HepG2 (cell line): ENCODE results near the gene VWA1. TPM values are rescaled to one million over a fixed set of nuclear protein-coding genes. Genes with fewer than 3 reads are reported as not detected.
"Not testable (repeated sequence)": the region's sequence is repeated elsewhere in the genome, so short reads cannot be mapped to it uniquely, and the experiment has no call there.

Source experiments
- ATAC-seq: fragments of 200-7000 bp; cut with Tn5 transposase; 3 replicates; pipeline ENCODE4 v1.9.1; 2020; ENCODE audit warnings: mild to moderate bottlenecking, moderate library complexity
- BruUV-seq: library from RNA; stranded (reverse); fragments of 400-500 nt; replicated peaks from 2 replicates; lab custom pipeline; 2021; lab: Mats Ljungman, UMichigan
- CTCF ChIA-PET: fragments of 300-600 bp; formaldehyde crosslinking; extraction: SDS; loops from one replicate; lab custom pipeline; 2021; ENCODE audit warnings: low total read pairs, inconsistent platforms, low intra/inter-chr PET ratio; lab: Yijun Ruan, JAX
- POLR2A ChIA-PET: fragments of 350-600 bp; sonication (Branson Sonifier 250); formaldehyde crosslinking; loops from one replicate; lab custom pipeline; 2020; ENCODE audit warnings: antibody characterized with exemption, inconsistent platforms; lab: Yijun Ruan, JAX
- DNase-seq: peaks from one replicate; pipeline ENCODE4 v3.0.0-alpha.2; 2015; ENCODE audit warnings: low spot score
- FAIRE-seq: peaks from 3 replicates; lab custom pipeline; 2011; peaks lifted over from hg19 to GRCh38; lab: Jason Lieb, UNC
- H2AFZ ChIP-seq: one replicate; pipeline ENCODE4 v1.6.1; 2011; ENCODE audit warnings: low read length, inconsistent platforms
- H3K27ac ChIP-seq: fragments of 300-600 bp; 3 replicates; pipeline ENCODE4 v1.8.0; 2011; ENCODE audit warnings: mixed run types, mild to moderate bottlenecking, mixed read lengths, low read length, inconsistent platforms; ENCODE audit not compliant: insufficient read depth; ENCODE audit errors: extremely low read length
- H3K27me3 ChIP-seq, 2 experiments: fragments of 200-600 bp in 1 of 2; 2 replicates in 1 of 2; 3 replicates in 1 of 2; pipeline versions ENCODE4 v1.6.0 to v1.8.0; 2011; ENCODE audit warnings: low read length in 2 of 2, mild to moderate bottlenecking in 2 of 2, moderate library complexity in 2 of 2, inconsistent platforms in 1 of 2; ENCODE audit not compliant: insufficient read depth in 2 of 2, control insufficient read depth in 1 of 2
- H3K36me3 ChIP-seq, 2 experiments: fragments of 200-600 bp in 1 of 2; replicated peaks in 1 of 2; 2 replicates in 1 of 2; 3 replicates in 1 of 2; pipeline versions ENCODE4 v1.5.1 to v1.8.0; 2011; ENCODE audit warnings: low read length in 2 of 2, inconsistent platforms in 1 of 2; ENCODE audit not compliant: insufficient read depth in 2 of 2, control insufficient read depth in 1 of 2
- H3K4me1 ChIP-seq: 2 replicates; pipeline ENCODE4 v1.5.1; 2012; ENCODE audit warnings: low read length, inconsistent platforms; ENCODE audit not compliant: insufficient read depth
- H3K4me2 ChIP-seq: 2 replicates; pipeline ENCODE4 v1.6.0; 2011; ENCODE audit warnings: low read depth, low read length, inconsistent platforms
- H3K4me3 ChIP-seq, 3 experiments: fragments of 200-600 bp in 1 of 3; sonication (generic), shearing (Covaris generic) in 1 of 3; replicated peaks in 1 of 3; 2 replicates each; pipeline ENCODE4 v1.5.1; 2011 to 2016; ENCODE audit warnings: low read length in 3 of 3, inconsistent platforms in 2 of 3, low read depth in 2 of 3, mild to moderate bottlenecking in 2 of 3, control low read depth in 1 of 3, mixed read lengths in 1 of 3; ENCODE audit not compliant: insufficient read depth in 1 of 3
- H3K79me2 ChIP-seq: one replicate; pipeline ENCODE4 v1.6.1; 2011; ENCODE audit warnings: low read length, inconsistent platforms; ENCODE audit not compliant: insufficient read depth
- H3K9ac ChIP-seq: 2 replicates; pipeline ENCODE4 v1.6.0; 2011; ENCODE audit warnings: mild to moderate bottlenecking, low read depth, low read length, inconsistent platforms; ENCODE audit not compliant: insufficient read depth
- H3K9me3 ChIP-seq: 2 replicates; pipeline ENCODE4 v1.5.1; 2012; ENCODE audit warnings: mild to moderate bottlenecking, low read length
- H4K20me1 ChIP-seq: 2 replicates; pipeline ENCODE4 v1.6.0; 2011; ENCODE audit warnings: inconsistent platforms, mild to moderate bottlenecking, low read length, moderate library complexity; ENCODE audit not compliant: insufficient read depth
- AGO2 ChIP-seq: fragments of 200-400 bp; formaldehyde crosslinking; optimal IDR thresholded peaks from 2 replicates; pipeline ENCODE3; 2017; ENCODE audit warnings: mild to moderate bottlenecking, low read depth, low read length, moderate library complexity
- ARNT ChIP-seq: fragments of 450-650 bp; IDR thresholded peaks from 2 replicates; pipeline ENCODE4 v1.6.1; 2017
- HNRNPL ChIP-seq: fragments of 200-400 bp; formaldehyde crosslinking; IDR thresholded peaks from 2 replicates; pipeline ENCODE4 v1.6.1; 2017; ENCODE audit warnings: mild to moderate bottlenecking, low read depth, low read length
- ZKSCAN1 ChIP-seq: fragments of 150-350 bp; IDR thresholded peaks from 2 replicates; pipeline ENCODE4 v1.6.1; 2014; ENCODE audit warnings: low read length
- ZNF746 ChIP-seq: sonication (generic); formaldehyde crosslinking; IDR thresholded peaks from 2 replicates; pipeline ENCODE4 v1.8.0; 2022; ENCODE audit warnings: mild to moderate bottlenecking, missing genetic modification reagents
- WGBS: methylation state at CpG from one replicate; pipeline ENCODE4 v1.1.6; 2017; ENCODE audit warnings: low lambda C conversion rate; 5-methylcytosine and 5-hydroxymethylcytosine counted together
- in situ Hi-C: cut with HindIII; loops from 2 replicates; pipeline ENCODE4 v1.10.0; 2017; ENCODE audit warnings: low pct_unique_long_range_greater_than_20kb; ENCODE audit not compliant: extremely low pct_ligation_motif_present
- intact Hi-C: fragments of 100-400 bp; cut with micrococcal nuclease; formaldehyde crosslinking; loops from one replicate; pipeline ENCODE4 v1.10.0; 2022; ENCODE audit not compliant: unreplicated experiment
- polyA plus RNA-seq, 8 experiments: library from polyadenylated mRNA; depleted of rRNA in 3 of 8; stranded (reverse) in 7 of 8; unstranded in 1 of 8; fragments of >200 nt; fragmentation: Illumina TruSeq in 4 of 8; extraction: Trizol in 4 of 8; gene quantifications; 2 replicates each; pipeline versions ENCODE4 v1.2.1 to v1.2.3, GENCODE V29; 2011 to 2016; ENCODE audit warnings: low read depth in 4 of 8, missing spikeins in 1 of 8, mixed read lengths in 1 of 8; ENCODE audit not compliant: insufficient read depth in 1 of 8
- total RNA-seq, 5 experiments: library from RNA; depleted of rRNA; stranded (reverse); fragments of >200 nt; fragmentation: Illumina TruSeq; extraction: Trizol; gene quantifications; 2 replicates each; pipeline ENCODE4 v1.2.3, GENCODE V29; 2016; ENCODE audit warnings: low read depth in 1 of 5

The VWA1 gene
- total and polyA plus RNA-seq, 2 of the 13 experiments (the other 11 are each of a cell fraction or from before 2014, with no cell fraction given) = 40.9 to 57.5 TPM

DNA sequence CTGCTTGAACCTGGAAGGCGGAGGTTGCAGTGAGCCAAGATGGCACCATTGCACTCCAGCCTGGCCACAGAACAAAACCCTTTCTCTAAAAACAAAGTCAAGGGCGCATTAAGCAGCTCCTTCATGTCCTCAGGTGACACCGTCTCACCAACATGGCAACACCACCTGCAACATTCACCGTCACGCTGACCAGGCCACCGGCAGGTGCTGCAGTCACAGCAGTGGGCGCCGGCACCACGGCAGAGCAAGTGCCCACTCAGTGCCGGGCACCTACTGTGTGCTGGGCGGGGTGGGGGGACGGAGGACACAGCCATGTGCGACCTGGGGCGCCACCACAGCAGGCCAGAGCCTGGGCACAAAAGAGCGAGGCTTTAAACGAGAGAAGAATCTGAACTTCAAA is 48.2 kb downstream of the VWA1 start:
- H3K36me3 ChIP-seq = peaks cover 25 to 43% of the 10 kb centered on the region in 2 experiments
- FAIRE-seq = no peak

GRCh38 chr1:1484976-1485750 is 49.7 kb downstream of the VWA1 start:
- FAIRE-seq, H3K4me2 ChIP-seq, H3K4me3 ChIP-seq, in situ Hi-C loops, H4K20me1 ChIP-seq, H2AFZ ChIP-seq, ATAC-seq, intact Hi-C loops, CTCF ChIA-PET, BruUV-seq, H3K9me3 ChIP-seq, H3K9ac ChIP-seq, DNase-seq, H3K79me2 ChIP-seq: not testable (repeated sequence)
- whole genome bisulfite sequencing = 97% methylated on average over 18 of the region's 46 CpGs
- TF ChIP-seq AGO2 = peak; percentile 8
- TF ChIP-seq, all 625 proteins: peak for 1; not testable (repeated sequence) for 624
- H3K27me3 ChIP-seq, H3K27ac ChIP-seq, POLR2A ChIA-PET, H3K4me1 ChIP-seq: not testable (repeated sequence)
- peaks cover 25 to 44% of the 10 kb centered on the region in 2 experiments for H3K36me3 ChIP-seq

More for the DNA sequence above, 48.2 kb downstream of the VWA1 start:
- Histone ChIP-seq H3K79me2 (no peaks in the 10 kb centered on the region), H3K27ac (no peak overlapping the region), H3K9me3 (no peaks in the 10 kb centered on the region), H3K4me2 (no peak overlapping the region), H4K20me1 (no peaks in the 10 kb centered on the region), H3K4me1 (no peaks in the 10 kb centered on the region), H2AFZ (no peak overlapping the region), H3K9ac (no peak overlapping the region), H3K4me3 (no peak overlapping the region), H3K27me3 (no peaks in the 10 kb centered on the region)
- BruUV-seq = TSS peak; percentile 40
- TF ChIP-seq ZKSCAN1 (peak; percentile 67; the same call in 1 of the 2 replicates), HNRNPL (no peak), ZNF746 (CRISPR knock-in tag) (no peak), AGO2 (peak; percentile 58), ARNT (no peak)
- ATAC-seq = no peak
- ChIA-PET CTCF (no interaction called here), POLR2A (no interaction called here)
- intact Hi-C loops (no loop called here), in situ Hi-C loops (no loop called here)
- WGBS = 90% methylated on average over 14 of the region's 16 CpGs
- no peak for DNase-seq
